ENCODE measurements around the gene FAM118A.

- TF ChIP-seq CTCF (IDR thresholded peaks at IDR 0.05; ENCODE audit: low read depth, low read length) (no peak), EZH2phosphoT487 (IDR thresholded peaks at IDR 0.05; ENCODE audit: low read depth) (no peak)
These were observed 2.7 kb downstream of the FAM118A start for GRCh38 chr22:45312415-45312814.
